Loucy (cell line): ENCODE results near the gene TBX5.

Experiments used
- EZH2phosphoT487 ChIP-seq: fragments of 200-600 bp; IDR thresholded peaks from 2 replicates; pipeline ENCODE4 v1.6.1; 2018; ENCODE audit warnings: antibody characterized with exemption, mild to moderate bottlenecking, moderate library complexity, borderline replicate concordance
- TF ChIP-seq, protein P1 (sequence below): fragments of 200-600 bp; sonication (generic); conservative IDR thresholded peaks from 2 replicates; pipeline ENCODE4 v1.5.1; 2014; ENCODE audit warnings: mild to moderate bottlenecking, antibody characterized with exemption, low read length

- TF ChIP-seq, protein P1, sequence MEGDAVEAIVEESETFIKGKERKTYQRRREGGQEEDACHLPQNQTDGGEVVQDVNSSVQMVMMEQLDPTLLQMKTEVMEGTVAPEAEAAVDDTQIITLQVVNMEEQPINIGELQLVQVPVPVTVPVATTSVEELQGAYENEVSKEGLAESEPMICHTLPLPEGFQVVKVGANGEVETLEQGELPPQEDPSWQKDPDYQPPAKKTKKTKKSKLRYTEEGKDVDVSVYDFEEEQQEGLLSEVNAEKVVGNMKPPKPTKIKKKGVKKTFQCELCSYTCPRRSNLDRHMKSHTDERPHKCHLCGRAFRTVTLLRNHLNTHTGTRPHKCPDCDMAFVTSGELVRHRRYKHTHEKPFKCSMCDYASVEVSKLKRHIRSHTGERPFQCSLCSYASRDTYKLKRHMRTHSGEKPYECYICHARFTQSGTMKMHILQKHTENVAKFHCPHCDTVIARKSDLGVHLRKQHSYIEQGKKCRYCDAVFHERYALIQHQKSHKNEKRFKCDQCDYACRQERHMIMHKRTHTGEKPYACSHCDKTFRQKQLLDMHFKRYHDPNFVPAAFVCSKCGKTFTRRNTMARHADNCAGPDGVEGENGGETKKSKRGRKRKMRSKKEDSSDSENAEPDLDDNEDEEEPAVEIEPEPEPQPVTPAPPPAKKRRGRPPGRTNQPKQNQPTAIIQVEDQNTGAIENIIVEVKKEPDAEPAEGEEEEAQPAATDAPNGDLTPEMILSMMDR = no peak
- TF ChIP-seq EZH2phosphoT487 = no peak
These were observed 34.5 kb upstream of the TBX5 start for GRCh38 chr12:114440270-114441038.
